ENCODE results near the gene UCN.

Gene UCN

GRCh38 chr2:27356382-27357181 is 48.3 kb upstream of the UCN start, which contains the start of gene GTF3C2:
TSS of gene GTF3C2 (minus strand) at chr2:27356764. CDS start at chr2:27343554, 13,210 bp downstream.
- Histone ChIP-seq H3K4me3 (ENCODE audit: low read depth, low read length) (peak within 1 kb of the TSS; percentile 99), H3K36me3 (ENCODE audit: control insufficient read depth in 2 of 2, insufficient read depth in 1 of 2, low read length in 2 of 2) (peaks cover 0 to 7% of the 10 kb centered on the region in 2 experiments; a peak in 2 of 3 replicates), H3K9me3 (ENCODE audit: control insufficient read depth, insufficient read depth, low read depth, low read length) (no peaks in the 10 kb centered on the region), H3K4me1 (ENCODE audit: control insufficient read depth, insufficient read depth, low read length) (peaks cover 6% of the 10 kb centered on the region), H3K27ac (ENCODE audit: extremely low read depth, low read depth, low read length) (peak within 1 kb of the TSS; percentile 98)
- POLR2A ChIA-PET: interaction anchor here (0.5 to 2.1 kb wide), 19 partner anchors 8 to 307 kb away, joined by 3 to 22 read pairs (median 4); partner anchors contain the start of genes AGBL5, EIF2B4, MPV17 and NRBP1
- CTCF ChIA-PET: interaction anchor here (1.2 kb wide), 1 partner anchor 9 kb away, joined by 3 read pairs; no protein-coding TSS in a partner anchor
- TF ChIP-seq TCF7L2 (IDR thresholded peaks at IDR 0.05; ENCODE audit: borderline replicate concordance, low read depth, low read length): no peak
- no peak for TF ChIP-seq BCL11A (tag by site-specific recombination; IDR thresholded peaks at IDR 0.05; ENCODE audit: low read depth)
- TF ChIP-seq ZNF548 (tag by site-specific recombination; IDR thresholded peaks at IDR 0.05): no peak
- TF ChIP-seq ATF2 (tag by site-specific recombination; IDR thresholded peaks at IDR 0.05; ENCODE audit: low read depth): 0 out of 2 replicates have a peak, but pooled peaks have one; percentile 42
- TF ChIP-seq ZFHX2 (tag by site-specific recombination; conservative IDR thresholded peaks at IDR 0.05): peak; percentile 71
- TF ChIP-seq ZNF423 (tag by site-specific recombination; IDR thresholded peaks at IDR 0.05): no peak
- TF ChIP-seq ZNF24 (tag by site-specific recombination; IDR thresholded peaks at IDR 0.05): peak; percentile 63; the same call in 1 of the 2 replicates
- TF ChIP-seq ZNF843 (tag by site-specific recombination; IDR thresholded peaks at IDR 0.05): no peak; the same call in 1 of the 2 replicates
- TF ChIP-seq TRIM28 (IDR thresholded peaks at IDR 0.05; ENCODE audit: borderline replicate concordance, low read length): 0 out of 2 replicates have a peak, but pooled peaks have one; percentile 43
- TF ChIP-seq HOXC10 (CRISPR knock-in tag; IDR thresholded peaks at IDR 0.05): no peak
- TF ChIP-seq ZBTB48 (tag by site-specific recombination; IDR thresholded peaks at IDR 0.05): no peak
- no peak for TF ChIP-seq FEZF1 (tag by site-specific recombination; IDR thresholded peaks at IDR 0.05)
- TF ChIP-seq ZNF707 (tag by site-specific recombination; IDR thresholded peaks at IDR 0.05): no peak
- TF ChIP-seq ZNF792 (tag by site-specific recombination; IDR thresholded peaks at IDR 0.05): no peak
- no peak for TF ChIP-seq ZNF280D (tag by site-specific recombination; IDR thresholded peaks at IDR 0.05)
- no peak for TF ChIP-seq ZNF114 (tag by site-specific recombination; IDR thresholded peaks at IDR 0.05)
- 0 out of 2 replicates have a peak, but pooled peaks have one; percentile 22 for TF ChIP-seq KLF7 (tag by site-specific recombination; IDR thresholded peaks at IDR 0.05; ENCODE audit: borderline replicate concordance)
- TF ChIP-seq ZNF26 (tag by site-specific recombination; IDR thresholded peaks at IDR 0.05): no peak
- TF ChIP-seq ZNF391 (tag by site-specific recombination; IDR thresholded peaks at IDR 0.05; ENCODE audit: borderline replicate concordance, low read depth): no peak
- no peak for TF ChIP-seq ZNF561 (tag by site-specific recombination; IDR thresholded peaks at IDR 0.05; ENCODE audit: borderline replicate concordance)
- peak; percentile 79; the same call in 1 of the 2 replicates for TF ChIP-seq ZXDB (tag by site-specific recombination; IDR thresholded peaks at IDR 0.05)
- TF ChIP-seq ZBTB26 (tag by site-specific recombination; optimal IDR thresholded peaks at IDR 0.05): peak; percentile 80
- TF ChIP-seq INSM2 (tag by site-specific recombination; IDR thresholded peaks at IDR 0.05): no peak
- TF ChIP-seq ZFP3 (tag by site-specific recombination; IDR thresholded peaks at IDR 0.05; ENCODE audit: low read depth): no peak
- no peak for TF ChIP-seq OVOL3 (tag by site-specific recombination; IDR thresholded peaks at IDR 0.05)
- 0 out of 2 replicates have a peak, but pooled peaks have one; percentile 18 for TF ChIP-seq ZNF366 (tag by site-specific recombination; conservative IDR thresholded peaks at IDR 0.05)
- no peak for TF ChIP-seq ZNF18 (tag by site-specific recombination; IDR thresholded peaks at IDR 0.05)

All from HEK293 (cell line).